Forelimb muscle (tissue), 1 donor: ENCODE measurements around the gene LRBA. TPM values are rescaled to one million over a fixed set of nuclear protein-coding genes. Genes with fewer than 3 reads are reported as not detected.
"Not testable (repeated sequence)": the region's sequence is repeated elsewhere in the genome, so short reads cannot be mapped to it uniquely, and the experiment has no call there.

Experiments used
- DNase-seq: peaks from one replicate; pipeline ENCODE4 v3.0.0-alpha.2; 2013; ENCODE audit warnings: low read depth
- polyA plus RNA-seq: library from polyadenylated mRNA; unstranded; fragments of 120-200 nt; gene quantifications from one replicate; pipeline ENCODE4 v1.2.1, GENCODE V29; 2013; ENCODE audit not compliant: insufficient read length

Gene LRBA
- polyA plus RNA-seq, 1 donor: 21.0 TPM

DNA sequence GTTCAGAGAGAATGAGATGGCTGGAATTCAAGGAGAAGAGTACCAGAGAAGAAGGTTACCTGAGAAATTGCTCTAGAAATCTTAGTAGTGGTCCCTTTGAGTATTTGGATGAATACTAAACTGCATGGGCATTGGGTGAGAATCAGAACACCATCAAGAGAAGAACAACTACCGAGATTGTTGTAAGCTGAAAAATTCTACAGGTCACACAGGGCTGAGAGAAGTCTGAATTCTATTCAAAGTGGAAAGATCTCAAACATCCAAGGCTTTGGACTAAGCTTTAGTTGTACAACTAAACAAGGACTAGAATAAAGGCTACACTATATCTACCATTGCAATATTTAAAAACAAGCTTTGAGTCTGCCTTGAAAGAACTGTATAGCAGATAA, 40.8 kb downstream of the LRBA start:
- no peak for DNase-seq

DNA sequence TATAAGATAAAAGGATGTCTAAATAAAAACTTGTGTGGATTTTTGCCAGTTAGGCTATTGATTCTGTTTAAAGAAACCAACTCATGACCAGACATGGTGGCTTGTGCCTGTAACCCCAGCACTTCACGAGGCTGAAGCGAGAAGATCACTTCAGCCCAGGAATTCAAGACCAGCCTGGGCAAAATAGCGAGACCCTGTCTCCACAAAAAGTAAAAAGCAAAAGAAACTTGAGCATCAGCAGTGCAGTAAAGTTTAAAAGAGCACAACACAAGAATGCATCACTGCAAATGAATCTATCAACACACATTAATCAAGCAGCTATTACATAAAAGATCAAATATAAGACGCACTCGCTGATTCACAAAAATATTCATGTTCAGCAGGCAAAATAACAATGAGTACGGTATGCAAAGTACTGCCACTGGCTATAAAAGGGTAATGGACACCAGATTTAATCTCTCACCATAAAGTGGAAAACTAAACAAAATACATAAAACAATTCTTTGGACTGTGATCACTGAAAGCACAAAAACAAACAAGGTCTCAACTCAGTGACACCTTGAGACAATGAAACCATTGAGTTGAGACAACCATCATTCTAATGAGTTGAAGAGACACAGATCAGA, 41.3 kb downstream of the LRBA start:
- DNase-seq: no peak

GRCh38 chr4:150972592-150972991, 42.5 kb downstream of the LRBA start:
- no peak for DNase-seq

DNA sequence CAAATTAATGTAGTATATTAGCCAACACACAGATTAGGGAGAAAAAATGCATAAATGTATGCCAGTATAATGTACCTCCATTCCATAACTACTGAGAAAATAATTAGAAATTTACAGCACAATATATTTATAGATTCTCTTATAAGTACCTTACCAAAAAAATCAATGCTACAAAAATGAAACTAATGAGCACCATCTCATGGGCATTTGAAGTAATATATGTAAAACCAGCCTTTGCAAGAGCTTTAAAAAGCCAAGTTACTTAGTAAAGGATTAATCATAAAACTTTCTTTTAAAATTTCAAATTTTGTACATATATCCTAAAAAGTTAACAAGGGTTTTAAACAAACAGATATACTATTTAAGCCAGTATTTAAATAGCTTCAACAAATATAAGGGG, 43.2 kb downstream of the LRBA start:
- no peak for DNase-seq

GRCh38 chr4:150970685-150971151, 44.4 kb downstream of the LRBA start:
- DNase-seq: no peak

DNA sequence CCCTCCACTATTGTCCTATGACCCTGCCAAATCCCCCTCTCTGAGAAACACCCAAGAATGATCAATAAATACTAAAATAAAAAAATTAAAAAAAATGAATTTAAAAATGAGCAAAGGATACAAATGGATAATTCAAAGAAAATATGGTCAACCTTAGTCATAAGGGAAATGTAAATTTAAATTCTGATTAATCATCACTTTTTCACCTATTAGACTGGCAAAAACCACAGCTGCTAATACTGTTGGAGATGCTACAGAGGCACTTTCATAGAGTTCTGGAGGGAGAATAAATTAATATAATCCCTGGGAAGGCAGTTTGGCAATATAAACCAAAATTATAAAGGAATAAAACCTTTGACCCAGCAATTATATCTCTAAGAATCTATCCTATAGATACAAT, 50.3 kb downstream of the LRBA start:
- no peak for DNase-seq

GRCh38 chr4:150963602-150964345, 51.3 kb downstream of the LRBA start:
- DNase-seq: not testable (repeated sequence)

DNA sequence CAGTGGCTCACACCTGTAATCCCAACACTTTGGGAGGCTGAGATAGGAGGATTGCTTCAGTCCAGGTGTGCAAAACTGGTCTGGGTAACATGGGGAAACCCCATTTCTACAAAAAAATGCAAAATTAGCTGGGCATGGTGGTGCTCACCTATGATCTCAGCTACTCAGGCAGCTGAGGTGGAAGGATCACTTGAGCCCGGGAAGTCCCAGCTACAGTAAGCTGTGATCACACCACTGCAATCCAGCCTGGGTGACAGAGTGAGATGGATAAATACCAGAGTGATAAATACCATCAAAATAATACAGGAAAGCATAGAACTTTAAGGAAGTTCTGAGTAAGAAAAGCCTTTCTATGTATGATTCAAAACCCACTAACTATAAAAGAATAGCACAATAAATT, 52.8 kb downstream of the LRBA start:
- no peak for DNase-seq

- no peak for DNase-seq
These were observed 53.5 kb downstream of the LRBA start for GRCh38 chr4:150961566-150961965.

- DNase-seq: no peak
These were observed 54.3 kb downstream of the LRBA start for GRCh38 chr4:150960818-150961217.

- DNase-seq: no peak
These were observed 55.0 kb downstream of the LRBA start for GRCh38 chr4:150960079-150960478.

DNA sequence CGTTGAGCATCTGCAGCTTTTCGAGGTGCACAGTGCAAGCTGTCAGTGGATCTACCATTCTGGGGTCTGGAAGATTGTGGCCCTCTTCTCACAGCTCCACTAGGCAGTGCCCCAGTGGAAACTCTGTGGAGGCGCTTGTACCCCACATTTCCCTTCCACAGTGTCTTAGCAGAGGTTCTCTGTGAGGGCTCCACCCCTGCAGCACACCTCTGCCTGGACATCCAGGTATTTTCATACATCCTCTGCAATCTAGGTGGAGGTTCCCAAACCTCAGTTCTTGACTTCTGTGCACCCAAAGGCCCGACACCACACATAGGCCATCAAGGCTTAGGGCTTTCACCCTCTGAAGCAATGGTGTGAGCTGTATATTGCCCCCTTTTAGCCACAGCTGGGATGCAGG, 57.1 kb downstream of the LRBA start:
- DNase-seq: not testable (repeated sequence)

- not testable (repeated sequence) for DNase-seq
These were observed 58.0 kb downstream of the LRBA start for GRCh38 chr4:150957095-150957494.

DNA sequence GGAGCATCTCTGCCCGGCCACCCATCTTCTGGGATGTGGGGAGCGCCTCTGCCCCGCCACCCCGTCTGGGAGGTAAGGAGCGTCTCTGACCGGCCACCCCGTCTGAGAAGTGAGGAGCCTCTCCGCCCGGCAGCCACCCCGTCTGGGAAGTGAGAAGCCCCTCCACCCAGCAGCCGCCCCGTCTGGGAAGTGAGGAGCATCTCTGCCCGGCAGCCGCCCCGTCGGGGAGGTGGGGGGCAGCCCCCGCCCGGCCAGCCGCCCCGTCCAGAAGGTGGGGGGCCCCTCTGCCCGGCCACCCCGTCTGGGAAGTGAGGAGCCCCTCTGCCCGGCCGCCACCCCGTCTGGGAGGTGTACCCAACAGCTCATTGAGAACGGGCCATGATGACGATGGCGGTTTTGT, 61.2 kb downstream of the LRBA start:
- not testable (repeated sequence) for DNase-seq

- no peak for DNase-seq
These were observed 62.8 kb downstream of the LRBA start for GRCh38 chr4:150952167-150952845.

DNA sequence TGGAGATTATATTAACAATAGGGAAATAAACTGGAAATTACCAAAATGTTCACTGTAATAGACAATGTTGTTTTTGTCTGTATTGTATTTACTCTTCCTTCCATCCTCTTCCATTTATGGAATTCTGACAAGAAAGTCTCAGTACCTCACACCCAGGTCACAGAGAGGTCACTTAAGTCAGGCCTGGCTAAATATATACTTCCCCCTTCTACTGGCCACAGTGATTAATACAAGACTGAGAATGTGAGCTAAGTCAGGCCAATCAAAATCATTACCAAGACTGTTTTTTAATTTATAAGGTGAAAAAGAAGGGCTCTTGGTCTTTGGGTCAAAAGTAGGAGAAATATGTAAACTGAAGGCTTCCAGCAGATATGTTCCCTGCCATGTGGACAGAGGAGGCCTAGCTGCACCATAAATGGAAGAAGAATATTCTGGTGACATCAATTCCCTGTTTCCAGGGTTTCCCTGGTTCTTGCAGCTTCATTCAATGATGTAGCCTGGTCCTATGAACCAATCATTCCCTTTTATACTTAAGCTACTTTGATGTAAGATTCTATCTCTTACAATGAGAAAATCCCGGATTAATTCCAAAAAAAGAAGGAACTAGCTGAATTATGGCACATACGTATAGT, 64.3 kb downstream of the LRBA start:
- DNase-seq: no peak

- no peak for DNase-seq
These were observed 65.1 kb downstream of the LRBA start for GRCh38 chr4:150949943-150950342.

DNA sequence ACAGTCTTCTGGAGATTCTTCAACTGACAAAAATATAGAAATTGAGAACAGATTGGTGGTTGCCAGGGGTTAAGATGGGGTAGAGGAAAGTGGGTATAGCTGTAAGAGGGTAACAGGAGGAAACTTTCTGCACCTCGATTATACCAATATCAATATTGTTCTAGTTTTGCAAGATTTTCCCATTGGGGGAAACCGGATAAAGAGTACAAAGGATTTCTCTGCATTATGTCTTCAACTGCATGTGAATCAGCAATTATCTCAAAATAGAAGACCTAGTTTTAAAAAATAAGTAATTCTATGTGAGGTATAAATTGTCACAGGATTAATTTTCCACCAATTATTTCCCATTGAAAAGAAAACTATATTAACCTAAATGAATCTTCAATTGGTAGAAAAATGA, 65.7 kb downstream of the LRBA start:
- no peak for DNase-seq

DNA sequence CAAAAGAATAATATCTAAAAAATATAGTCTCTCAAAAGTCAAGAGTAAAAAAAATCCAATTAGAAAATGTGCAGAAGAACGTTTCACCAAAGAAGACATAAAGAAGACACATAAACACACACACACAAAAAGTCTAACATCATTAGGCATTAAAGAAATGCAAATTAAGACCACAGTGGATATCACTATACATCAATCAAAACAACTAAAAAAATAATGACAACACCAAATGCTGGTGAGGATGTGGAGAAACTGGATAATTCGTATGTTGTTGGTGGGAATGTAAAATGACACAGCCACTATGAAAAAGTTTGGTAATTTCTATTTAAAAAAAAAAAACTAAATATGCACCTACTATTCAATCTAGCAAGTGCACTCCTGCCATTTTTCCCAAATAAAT, 66.4 kb downstream of the LRBA start:
- no peak for DNase-seq

DNA sequence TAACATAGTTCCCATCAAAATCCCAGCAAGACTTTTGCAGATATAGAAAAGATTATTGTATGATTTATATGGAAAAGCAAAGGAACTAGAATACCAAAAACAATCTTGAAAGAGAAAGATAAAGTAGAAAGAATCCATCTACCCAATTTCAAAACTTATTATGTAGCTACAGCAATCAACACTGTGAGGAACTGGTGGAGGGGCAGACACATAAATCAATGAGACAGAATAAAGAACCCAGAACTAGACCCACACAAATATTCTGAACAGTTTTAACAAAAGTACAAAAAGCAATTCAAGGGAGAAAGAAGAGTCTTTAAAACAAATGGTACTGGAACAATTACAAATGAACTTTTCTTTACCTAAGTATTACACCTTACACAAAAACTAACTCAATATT, 67.0 kb downstream of the LRBA start:
- no peak for DNase-seq

DNA sequence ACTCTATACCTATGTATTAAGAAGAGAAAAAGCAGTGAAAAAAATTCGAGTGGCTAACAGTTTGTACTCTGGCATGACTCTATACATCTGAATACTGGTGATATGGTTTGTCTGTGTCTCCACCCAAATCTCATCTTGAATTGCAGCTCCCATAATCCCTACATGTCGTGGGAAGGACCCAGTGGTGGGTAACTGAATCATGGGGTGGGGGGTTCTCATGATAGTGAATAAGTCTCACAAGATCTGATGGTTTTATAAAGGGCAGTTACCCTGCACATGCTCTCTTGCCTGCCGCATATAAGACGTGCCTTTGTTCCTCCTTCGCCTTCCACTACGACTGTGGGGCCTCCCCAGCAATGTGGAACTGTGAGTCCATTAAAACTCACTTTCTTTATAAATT, 70.4 kb downstream of the LRBA start:
- no peak for DNase-seq

- no peak for DNase-seq
These were observed 71.3 kb downstream of the LRBA start for GRCh38 chr4:150943818-150944217.
